Measurements from ENCODE around the gene ZFP36.

ZFP36 gene

GRCh38 chr19:39419003-39419402, 12.4 kb downstream of the ZFP36 start:
- no peak for DNase-seq (ENCODE audit: low spot score)

- DNase-seq (ENCODE audit: low spot score), result no peak
Measured at GRCh38 chr19:39420769-39421168, 14.1 kb downstream of the ZFP36 start.

- no peak for DNase-seq (ENCODE audit: low spot score)
Measured at GRCh38 chr19:39422020-39422419, 15.4 kb downstream of the ZFP36 start.

- DNase-seq (ENCODE audit: low spot score), result no peak
Measured at GRCh38 chr19:39423258-39424086, 16.8 kb downstream of the ZFP36 start.

- DNase-seq (ENCODE audit: low spot score), result no peak
Measured at GRCh38 chr19:39424934-39425333, 18.3 kb downstream of the ZFP36 start.

- no peak for DNase-seq (ENCODE audit: low spot score)
Measured at GRCh38 chr19:39425744-39426143, 19.1 kb downstream of the ZFP36 start.

- no peak for DNase-seq (ENCODE audit: low spot score)
Measured at GRCh38 chr19:39426170-39426569, 19.5 kb downstream of the ZFP36 start.

- DNase-seq (ENCODE audit: low spot score), result no peak
Measured at GRCh38 chr19:39427707-39428106, 21.1 kb downstream of the ZFP36 start.

GRCh38 chr19:39428283-39429112, 21.9 kb downstream of the ZFP36 start:
- DNase-seq (ENCODE audit: low spot score), result peak; percentile 45

GRCh38 chr19:39430675-39431593, 24.3 kb downstream of the ZFP36 start:
- peak; percentile 52 for DNase-seq (ENCODE audit: low spot score)

GRCh38 chr19:39432677-39433025, 26.0 kb downstream of the ZFP36 start:
- no peak for DNase-seq (ENCODE audit: low spot score)

GRCh38 chr19:39433480-39434079, 26.9 kb downstream of the ZFP36 start:
- no peak for DNase-seq (ENCODE audit: low spot score)

GRCh38 chr19:39434123-39435076, 27.8 kb downstream of the ZFP36 start:
- no peak for DNase-seq (ENCODE audit: low spot score)

GRCh38 chr19:39435499-39436349, 29.1 kb downstream of the ZFP36 start, which contains the start of gene RPS16:
RPS16 (minus strand) TSS chr19:39435949; CDS start chr19:39435895, 54 bp downstream.
- peak; percentile 99 for DNase-seq (ENCODE audit: low spot score)

GRCh38 chr19:39436350-39436716, 29.7 kb downstream of the ZFP36 start:
- no peak for DNase-seq (ENCODE audit: low spot score)

GRCh38 chr19:39438270-39438934, 31.8 kb downstream of the ZFP36 start:
- no peak for DNase-seq (ENCODE audit: low spot score)

GRCh38 chr19:39444598-39445195, 38.0 kb downstream of the ZFP36 start:
- peak; percentile 31 for DNase-seq (ENCODE audit: low spot score)
